DND-41 (cell line): Measurements from ENCODE around the gene DIS3L2.

Source experiments
- CTCF ChIP-seq: IDR thresholded peaks from 2 replicates; pipeline ENCODE4 v1.5.1; 2012; ENCODE audit warnings: borderline replicate concordance, low read length, moderate library complexity, mild to moderate bottlenecking; ENCODE audit not compliant: poor library complexity, severe bottlenecking; ENCODE audit errors: extremely low read depth
- EZH2 ChIP-seq: IDR thresholded peaks from 3 replicates; pipeline ENCODE4 v1.6.1; 2012; ENCODE audit warnings: borderline replicate concordance, low read depth, mild to moderate bottlenecking, moderate library complexity, low read length, inconsistent platforms; ENCODE audit not compliant: severe bottlenecking

DNA sequence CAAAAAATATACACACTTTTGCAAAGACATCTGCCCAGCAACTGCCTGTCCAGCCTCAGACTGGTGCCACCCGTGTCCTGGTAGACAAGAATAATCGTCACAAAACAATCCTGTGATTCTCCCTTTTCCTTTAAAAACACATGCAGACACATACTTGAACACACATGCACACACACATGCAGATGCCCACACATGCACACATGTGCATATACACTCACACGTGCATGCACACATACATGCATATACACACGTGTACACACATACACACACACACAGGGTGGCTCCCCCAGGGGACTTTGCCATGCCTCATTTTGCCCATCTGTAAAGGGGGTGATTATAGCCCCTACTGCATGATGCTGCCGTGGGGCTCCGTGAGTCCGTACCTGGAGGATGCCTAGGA is 392.1 kb downstream of the DIS3L2 start:
- TF ChIP-seq CTCF (no peak), EZH2 (no peak)
